ENCODE measurements around the gene TSPEAR. TPM values are rescaled to one million over a fixed set of nuclear protein-coding genes. Genes with fewer than 3 reads are reported as not detected.
A peak's percentile ranks its signal among the peaks of the same experiment; 100 is the strongest.

The TSPEAR gene
- total and polyA plus RNA-seq, 2 of the 13 experiments (the other 11 are each of a cell fraction or from before 2014, with no cell fraction given) = 0.07 to 0.32 TPM

- POLR2A ChIA-PET = no interaction called here
- TF ChIP-seq, protein P1, sequence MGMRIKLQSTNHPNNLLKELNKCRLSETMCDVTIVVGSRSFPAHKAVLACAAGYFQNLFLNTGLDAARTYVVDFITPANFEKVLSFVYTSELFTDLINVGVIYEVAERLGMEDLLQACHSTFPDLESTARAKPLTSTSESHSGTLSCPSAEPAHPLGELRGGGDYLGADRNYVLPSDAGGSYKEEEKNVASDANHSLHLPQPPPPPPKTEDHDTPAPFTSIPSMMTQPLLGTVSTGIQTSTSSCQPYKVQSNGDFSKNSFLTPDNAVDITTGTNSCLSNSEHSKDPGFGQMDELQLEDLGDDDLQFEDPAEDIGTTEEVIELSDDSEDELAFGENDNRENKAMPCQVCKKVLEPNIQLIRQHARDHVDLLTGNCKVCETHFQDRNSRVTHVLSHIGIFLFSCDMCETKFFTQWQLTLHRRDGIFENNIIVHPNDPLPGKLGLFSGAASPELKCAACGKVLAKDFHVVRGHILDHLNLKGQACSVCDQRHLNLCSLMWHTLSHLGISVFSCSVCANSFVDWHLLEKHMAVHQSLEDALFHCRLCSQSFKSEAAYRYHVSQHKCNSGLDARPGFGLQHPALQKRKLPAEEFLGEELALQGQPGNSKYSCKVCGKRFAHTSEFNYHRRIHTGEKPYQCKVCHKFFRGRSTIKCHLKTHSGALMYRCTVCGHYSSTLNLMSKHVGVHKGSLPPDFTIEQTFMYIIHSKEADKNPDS (CRISPR knock-in tag; IDR thresholded peaks at IDR 0.05) = no peak
- TF ChIP-seq CEBPB (IDR thresholded peaks at IDR 0.05; ENCODE audit: borderline replicate concordance, low read depth, low read length) (peak; percentile 85), ZNF12 (CRISPR knock-in tag; IDR thresholded peaks at IDR 0.05) (no peak), POLR2G (IDR thresholded peaks at IDR 0.05; ENCODE audit: low read depth, low read length) (no peak), ZNF687 (CRISPR knock-in tag; IDR thresholded peaks at IDR 0.05) (no peak), HDAC1 (CRISPR knock-in tag; IDR thresholded peaks at IDR 0.05) (no peak), SSRP1 (CRISPR knock-in tag; IDR thresholded peaks at IDR 0.05) (no peak), HOXA3 (CRISPR knock-in tag; IDR thresholded peaks at IDR 0.05) (peak; percentile 28; the same call in 1 of the 2 replicates), RAD51 (IDR thresholded peaks at IDR 0.05; ENCODE audit: borderline replicate concordance) (no peak), THAP11 (CRISPR knock-in tag; IDR thresholded peaks at IDR 0.05) (no peak), SMAD1 (CRISPR knock-in tag; IDR thresholded peaks at IDR 0.05; ENCODE audit: borderline replicate concordance, low read depth) (no peak), TOE1 (CRISPR knock-in tag; IDR thresholded peaks at IDR 0.05) (no peak), ZNF451 (CRISPR knock-in tag; IDR thresholded peaks at IDR 0.05) (no peak), HNF4A (CRISPR knock-in tag; IDR thresholded peaks at IDR 0.05) (peak; percentile 83)
Observed at GRCh38 chr21:44526096-44526997, 185.0 kb downstream of the TSPEAR start.

More at GRCh38 chr21:44526096-44526997, 185.0 kb downstream of the TSPEAR start:
- FAIRE-seq (no peak), ATAC-seq (peak; percentile 8; the same call in 1 of the 3 replicates), DNase-seq (ENCODE audit: low spot score) (peak; percentile 22)
- Histone ChIP-seq H3K36me3 (replicated peaks in 1 of 2; ENCODE audit: control insufficient read depth in 1 of 2, insufficient read depth in 2 of 2, low read length in 2 of 2) (no peaks in the 10 kb centered on the region), H2AFZ (ENCODE audit: low read length) (no peak overlapping the region), H3K27ac (ENCODE audit: extremely low read length, insufficient read depth, low read length) (no peak overlapping the region), H3K4me1 (ENCODE audit: insufficient read depth, low read length) (peaks cover 21% of the 10 kb centered on the region), H3K9me3 (ENCODE audit: low read length) (no peaks in the 10 kb centered on the region), H3K9ac (ENCODE audit: insufficient read depth, low read depth, low read length) (no peak overlapping the region), H3K4me3 (replicated peaks in 1 of 3; ENCODE audit: insufficient read depth in 1 of 3, low read depth in 2 of 3, low read length in 3 of 3) (no peak overlapping the region), H4K20me1 (ENCODE audit: insufficient read depth, low read length) (no peaks in the 10 kb centered on the region), H3K27me3 (ENCODE audit: control insufficient read depth in 1 of 2, insufficient read depth in 2 of 2, low read length in 2 of 2) (peaks cover 0 to 11% of the 10 kb centered on the region in 2 experiments; a peak in 1 of 5 replicates), H3K79me2 (ENCODE audit: insufficient read depth, low read length) (no peaks in the 10 kb centered on the region), H3K4me2 (ENCODE audit: low read depth, low read length) (peak overlapping the region; percentile 20; the same call in 1 of the 2 replicates)
- no TSS peak for BruUV-seq (replicated peaks)
- in situ Hi-C loops (cut with HindIII; ENCODE audit: extremely low pct_ligation_motif_present, low pct_unique_long_range_greater_than_20kb) (no loop called here), intact Hi-C loops (cut with micrococcal nuclease; ENCODE audit: unreplicated experiment) (no loop called here)
- CTCF ChIA-PET (ENCODE audit: low intra/inter-chr PET ratio, low total read pairs) = no interaction called here
- 31% methylated on average over 12 of the region's 12 CpGs for WGBS (ENCODE audit: low lambda C conversion rate)
